ENCODE results near the gene SLC25A23. TPM values are rescaled to one million over a fixed set of nuclear protein-coding genes. Genes with fewer than 3 reads are reported as not detected.

SLC25A23 gene
- 10 to 100 TPM; 38.4 to 39.3 TPM for total RNA-seq

DNA sequence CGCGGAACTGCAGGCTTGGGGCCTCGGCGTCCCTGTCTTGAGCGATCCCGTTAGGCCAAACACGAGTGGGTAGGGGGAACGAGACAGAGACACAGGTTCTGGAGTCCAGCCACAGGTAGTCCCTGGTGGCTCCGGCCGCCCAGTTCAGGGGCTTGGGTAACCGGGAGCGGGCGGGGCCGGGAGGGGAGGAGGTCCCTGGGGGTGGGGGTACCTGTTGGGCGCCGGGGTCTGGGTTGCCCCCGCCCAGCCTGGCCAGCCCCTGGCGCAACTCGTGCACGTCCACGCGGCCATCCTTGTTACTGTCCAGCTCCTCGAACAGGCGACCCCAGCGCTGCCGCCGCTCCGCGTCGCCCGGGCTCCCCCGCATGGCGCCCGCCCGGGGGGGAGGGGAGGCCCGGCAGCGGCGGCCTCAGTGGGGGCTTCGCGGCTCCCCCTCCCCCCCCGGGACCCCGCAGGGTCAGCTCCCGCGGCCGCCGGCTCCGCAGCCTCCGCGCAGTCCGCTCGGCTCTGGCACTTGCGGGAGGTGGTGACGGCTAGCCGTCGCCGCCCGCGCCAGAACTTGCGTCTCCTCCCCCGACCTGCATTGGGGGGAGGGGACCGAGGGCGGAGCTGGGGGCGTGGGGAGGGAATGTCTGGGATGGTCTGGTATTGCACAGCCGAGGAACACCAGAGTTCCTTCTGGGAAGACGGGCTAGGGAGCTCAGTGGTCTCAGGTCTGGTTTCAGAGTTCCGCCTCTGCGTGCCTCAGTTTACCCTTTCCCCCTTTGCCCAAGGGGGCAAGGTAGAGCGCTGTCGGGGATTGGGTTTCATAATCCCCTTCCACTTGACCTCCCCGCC, at the start of gene SLC25A23:
SLC25A23 (minus strand) TSS at position 531 of the 837 bp plus-strand sequence; CDS start at position 367, 164 bp downstream.

DNA sequence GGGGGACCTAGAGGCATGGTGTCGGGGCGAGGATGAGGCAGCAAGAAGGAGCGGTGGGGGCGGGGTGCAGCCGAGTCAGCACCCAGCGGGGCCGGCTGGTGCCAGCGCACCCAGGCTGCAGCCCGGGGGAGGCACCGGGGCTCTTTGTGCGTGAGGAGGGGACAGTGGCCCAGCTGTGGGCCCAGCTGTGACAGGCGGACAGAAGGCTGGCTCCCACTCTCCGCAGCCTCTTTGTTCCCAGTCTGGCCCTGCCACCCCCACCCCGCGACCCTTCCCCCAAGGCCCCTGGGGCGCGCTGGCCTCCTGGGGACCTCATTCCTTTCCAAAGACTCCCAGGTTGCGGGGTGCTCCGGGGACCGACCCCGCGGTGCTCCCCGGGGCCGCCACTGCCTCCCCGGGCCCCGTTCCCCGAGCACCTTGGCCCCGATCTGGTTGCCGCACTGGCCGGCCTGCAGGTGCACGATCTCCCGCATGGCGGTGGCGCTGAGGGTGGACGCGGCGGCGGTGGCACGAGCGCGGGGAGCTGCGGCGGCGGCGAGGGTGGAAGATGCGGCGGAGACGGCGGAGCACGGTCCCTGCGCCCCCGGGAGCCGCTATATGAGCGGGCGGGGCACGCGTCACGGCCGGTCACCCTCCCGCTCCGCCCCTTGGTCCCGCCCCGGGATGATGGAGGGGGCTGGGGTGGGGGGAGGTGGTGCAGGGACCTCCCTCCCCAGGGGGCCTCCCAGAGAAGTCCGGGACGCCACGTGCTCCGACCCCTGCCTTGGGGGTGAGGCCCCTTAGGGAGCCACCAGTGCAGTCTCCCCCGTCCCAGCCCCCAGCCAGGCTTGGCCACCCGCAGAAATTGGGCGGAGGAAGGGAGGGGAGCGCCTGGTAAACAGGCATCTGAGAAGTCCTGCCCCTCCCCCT, 42.4 kb upstream of the SLC25A23 start, which contains the start of gene TUBB4A:
TUBB4A (minus strand) TSS at position 570 of the 909 bp plus-strand sequence; CDS start at position 473, 97 bp downstream.

DNA sequence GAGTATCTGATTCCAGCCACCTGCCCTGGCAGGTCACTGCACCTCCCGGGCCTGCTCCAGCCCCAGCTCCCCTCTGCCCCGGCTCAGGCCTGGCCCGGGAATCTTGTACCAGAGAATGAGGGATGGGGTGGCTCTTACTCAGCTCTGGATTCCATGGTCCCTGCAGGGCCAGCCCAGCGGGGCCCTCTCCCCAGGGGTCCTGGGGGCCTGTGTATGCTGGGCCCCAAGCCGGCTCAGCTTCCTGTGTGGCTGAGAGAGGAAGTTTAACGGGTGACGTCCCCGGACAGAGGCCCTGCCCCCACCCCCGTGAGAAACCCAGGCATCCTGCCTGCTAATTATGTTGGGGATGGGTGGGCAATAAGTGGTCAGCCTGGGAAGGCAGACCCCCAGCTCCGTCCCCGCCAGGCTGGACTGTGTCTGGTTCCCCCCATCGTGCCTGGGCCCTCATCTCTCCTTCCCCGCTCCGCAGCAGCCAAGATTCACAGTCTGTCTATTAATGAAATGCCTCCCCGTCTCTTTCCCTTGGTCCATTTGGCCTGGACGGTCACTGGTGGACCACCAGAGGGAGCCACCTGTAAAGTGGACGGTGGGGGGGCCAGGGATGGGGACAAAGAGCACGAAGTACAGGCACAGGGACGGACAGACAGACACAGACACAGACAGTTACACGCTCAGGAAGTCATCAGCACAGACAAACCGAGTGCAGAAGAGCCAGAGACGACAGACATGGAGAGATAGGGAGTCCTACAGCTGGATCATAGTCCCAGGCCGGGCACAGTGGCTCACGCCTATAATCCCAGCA, 22.1 kb upstream of the SLC25A23 start, which contains the start of gene DENND1C:
DENND1C (minus strand) TSS at position 247 of the 802 bp plus-strand sequence; CDS start at position 155, 92 bp downstream.

DNA sequence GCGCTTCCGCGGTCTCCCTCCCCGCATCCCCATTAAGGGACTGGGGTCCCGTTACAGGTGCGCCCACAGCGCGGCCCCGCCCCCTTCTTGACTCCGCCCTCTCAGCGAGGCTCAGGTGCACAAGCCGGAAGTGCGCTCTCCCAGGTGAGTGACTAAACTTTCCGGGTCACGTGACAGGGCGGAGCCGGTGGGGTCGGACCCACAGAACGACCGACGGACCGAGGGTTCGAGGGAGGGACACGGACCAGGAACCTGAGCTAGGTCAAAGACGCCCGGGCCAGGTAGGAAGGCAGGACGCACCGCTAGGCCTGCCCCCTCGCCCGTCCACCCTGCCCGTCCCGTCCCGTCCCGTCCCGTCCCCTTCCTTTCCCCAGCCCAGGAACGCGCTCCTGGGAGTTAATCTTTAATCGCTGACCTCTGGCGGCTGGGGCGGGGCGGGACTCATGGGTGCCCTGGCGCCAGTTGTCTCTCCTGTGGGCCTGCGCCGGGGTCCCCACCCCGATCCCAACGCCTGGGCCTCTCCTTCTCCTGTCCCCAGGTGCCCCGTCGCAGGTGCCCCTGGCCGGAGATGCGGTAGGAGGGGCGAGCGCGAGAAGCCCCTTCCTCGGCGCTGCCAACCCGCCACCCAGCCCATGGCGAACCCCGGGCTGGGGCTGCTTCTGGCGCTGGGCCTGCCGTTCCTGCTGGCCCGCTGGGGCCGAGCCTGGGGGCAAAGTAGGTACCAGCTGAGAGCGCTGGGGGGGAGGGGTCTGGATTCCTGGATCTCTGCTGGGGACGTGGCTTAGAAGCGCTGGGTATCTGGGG, 4.7 kb upstream of the SLC25A23 start, which contains the start of gene CRB3:
CRB3 (plus strand) TSS at position 202 of the 804 bp plus-strand sequence; CDS start at position 633, 431 bp downstream.

DNA sequence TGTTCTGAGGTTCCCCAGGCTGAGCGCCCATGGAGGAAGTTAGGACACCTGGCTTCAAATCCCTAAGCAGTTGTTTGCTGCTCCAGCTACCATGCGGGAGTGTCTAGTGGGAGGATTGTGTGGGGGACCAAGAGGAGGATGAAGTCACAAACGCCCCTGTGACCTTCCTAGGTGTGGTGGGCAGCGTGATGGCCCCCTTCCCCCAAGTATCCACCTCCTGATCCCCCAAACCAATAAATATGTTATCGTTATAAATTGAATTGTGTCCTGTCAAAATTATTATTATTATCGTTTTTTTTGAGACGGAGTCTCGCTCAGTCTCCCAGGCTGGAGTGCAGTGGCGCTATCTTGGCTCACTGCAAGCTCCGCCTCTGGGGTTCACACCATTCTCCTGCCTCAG, 25.9 kb downstream of the SLC25A23 start, which contains the start of gene SLC25A41:
SLC25A41 (minus strand) TSS at position 101 of the 400 bp plus-strand sequence; CDS start at position 31, 70 bp downstream.

DNA sequence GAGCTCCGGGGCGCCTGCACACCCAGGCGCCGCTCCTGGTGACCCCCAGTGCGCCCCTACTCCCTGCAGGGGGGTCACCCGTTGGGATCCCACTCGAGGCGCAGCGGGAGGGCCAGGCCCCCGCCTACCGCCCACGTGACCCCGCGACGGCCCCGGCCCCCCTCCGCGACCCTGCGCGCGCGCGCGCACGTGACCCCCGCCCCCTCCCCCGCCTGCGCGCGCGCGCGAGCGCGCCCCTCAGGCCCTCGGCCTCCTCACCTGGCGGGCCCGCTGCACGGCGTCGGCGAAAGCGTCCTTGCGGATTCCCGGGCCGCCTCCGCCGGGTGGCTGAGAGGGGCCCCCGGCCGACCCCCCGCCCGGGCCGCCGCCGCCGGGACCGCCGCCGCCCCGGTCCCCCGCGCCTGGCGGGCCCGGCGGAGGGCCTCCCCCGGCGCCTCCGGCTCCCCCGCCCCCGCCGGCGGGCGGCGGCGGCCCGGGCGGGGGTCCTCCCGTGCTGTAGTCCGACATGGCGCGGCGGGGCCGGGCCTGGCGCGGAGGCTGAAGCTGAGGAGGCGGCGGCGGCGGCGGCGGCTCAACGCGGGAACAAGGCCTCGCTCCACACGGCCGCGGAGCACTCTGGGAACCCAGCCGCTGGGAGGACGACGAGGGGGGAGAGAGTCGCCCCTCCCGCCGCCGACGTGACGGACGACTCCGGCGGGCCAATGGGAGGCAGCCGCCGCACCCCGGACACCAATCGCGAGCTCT, 35.2 kb downstream of the SLC25A23 start, which contains the start of gene KHSRP:
KHSRP (minus strand) TSS at position 617 of the 744 bp plus-strand sequence; CDS start at position 507, 110 bp downstream.

DNA sequence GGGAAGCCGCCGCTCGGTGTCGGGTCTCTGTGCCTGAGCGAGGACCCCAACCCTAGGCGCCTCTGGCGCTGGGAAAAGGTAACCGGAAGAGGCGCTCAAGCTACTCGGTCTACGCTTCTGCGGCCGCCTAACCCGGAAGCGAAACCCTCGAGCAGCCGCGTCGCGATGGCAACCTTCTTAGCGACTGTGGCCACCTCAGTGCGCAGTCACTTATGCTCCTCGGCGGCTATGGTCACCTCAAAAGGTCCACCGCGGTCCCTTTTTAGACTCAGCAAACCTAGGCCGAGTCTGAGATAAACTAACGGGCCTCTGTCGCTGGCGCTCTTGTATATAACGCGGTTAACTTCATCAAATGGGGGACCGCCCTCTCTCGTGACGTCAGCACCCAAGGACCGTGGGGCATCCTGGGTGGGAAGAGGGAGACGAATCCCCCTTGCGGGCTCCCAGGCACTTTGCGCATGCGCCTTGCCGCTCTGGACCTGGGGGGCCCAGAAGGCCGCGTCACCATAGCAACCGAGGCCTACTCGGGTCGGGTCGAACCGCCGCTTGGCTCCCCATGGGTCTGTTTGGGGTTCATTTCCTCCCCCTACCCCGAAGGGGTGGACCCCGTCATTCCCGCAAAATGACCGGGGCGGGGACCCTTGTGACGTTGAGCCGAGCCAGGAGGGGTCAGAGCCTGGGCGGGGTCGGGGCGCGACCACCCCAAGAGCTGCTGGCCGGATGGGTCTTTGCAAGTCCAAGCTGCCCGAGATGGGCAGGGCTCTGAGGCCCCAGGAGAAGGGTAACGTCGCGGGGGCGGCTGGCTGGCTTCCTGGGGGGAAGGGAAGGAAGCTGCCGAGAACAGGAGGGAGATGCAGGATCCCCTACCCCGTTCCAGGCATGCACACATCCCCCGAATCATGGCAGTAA, 66.3 kb downstream of the SLC25A23 start, which contains the start of gene GTF2F1:
GTF2F1 (minus strand) TSS at position 91 of the 909 bp plus-strand sequence. CDS start 169 bp downstream, outside the sequence.

Small RNA genes lying within 50 kb of the gene (microRNA-seq; reads per million reads assigned to microRNA genes)
- gene MIR3940 (ENCODE audit: borderline microRNAs expressed, borderline replicate concordance) (8.5 reads per million, percentile 39 among the genes with 10 or more reads in this experiment), gene MIR6790 (ENCODE audit: borderline microRNAs expressed, borderline replicate concordance) (not detected)

Other genes with a start within 250 kb of the SLC25A23 start
- gene MLLT1, start 179.8 kb downstream of the SLC25A23 start, total RNA-seq = 10 to 100 TPM; 36.2 to 39.2 TPM
- gene ACER1, start 126.2 kb downstream of the SLC25A23 start, total RNA-seq = under 1 TPM; 0.40 to 0.84 TPM
- 100 to 1,000 TPM; 107 to 116 TPM for gene CLPP, start 98.3 kb downstream of the SLC25A23 start, total RNA-seq
- gene ALKBH7, start 87.0 kb downstream of the SLC25A23 start, total RNA-seq = 10 to 100 TPM; 70.0 to 71.1 TPM
- 1 to 10 TPM; 2.3 TPM for gene PSPN, start 83.9 kb downstream of the SLC25A23 start, total RNA-seq
- 10 to 100 TPM; 67.1 to 70.0 TPM for gene GTF2F1, start 66.6 kb downstream of the SLC25A23 start, total RNA-seq
- gene KHSRP, start 35.0 kb downstream of the SLC25A23 start, total RNA-seq = 100 to 1,000 TPM; 239 to 254 TPM
- gene SLC25A41, start 26.0 kb downstream of the SLC25A23 start, total RNA-seq = not detected
- 1 to 10 TPM; 1.2 to 1.3 TPM for gene CRB3, start 4.5 kb upstream of the SLC25A23 start, total RNA-seq
- gene DENND1C, start 22.0 kb upstream of the SLC25A23 start, total RNA-seq = 100 to 1,000 TPM; 117 to 125 TPM
- 1 to 10 TPM; 2.1 to 2.8 TPM for gene TUBB4A, start 42.5 kb upstream of the SLC25A23 start, total RNA-seq
- under 1 TPM; 0.71 to 0.77 TPM for gene TNFSF9, start 71.2 kb upstream of the SLC25A23 start, total RNA-seq
- gene CD70, start 131.4 kb upstream of the SLC25A23 start, total RNA-seq = 1 to 10 TPM; 6.7 to 6.8 TPM
- gene TNFSF14, start 210.4 kb upstream of the SLC25A23 start, total RNA-seq = 10 to 100 TPM; 11.8 to 13.5 TPM